DOHH2 (cell line): ENCODE data around the gene RAMP3.

Experiments used
- H3F3A ChIP-seq: fragments of 200-600 bp; sonication (generic), shearing (Covaris generic); 2 replicates; pipeline ENCODE4 v1.6.0; 2016; ENCODE audit warnings: antibody characterized with exemption, mild to moderate bottlenecking; ENCODE audit not compliant: control insufficient read depth, insufficient read depth
- H3K27ac ChIP-seq: fragments of 200-600 bp; sonication (generic); 2 replicates; pipeline ENCODE4 v1.5.1; 2014; ENCODE audit warnings: low read depth, mild to moderate bottlenecking, low read length, moderate library complexity
- H3K27me3 ChIP-seq: fragments of 200-600 bp; sonication (generic); 2 replicates; pipeline ENCODE4 v1.6.1; 2014; ENCODE audit warnings: mild to moderate bottlenecking, low read length, mixed read lengths; ENCODE audit not compliant: control insufficient read depth
- H3K36me3 ChIP-seq: fragments of 200-600 bp; sonication (generic); 2 replicates; pipeline ENCODE4 v1.6.1; 2014; ENCODE audit warnings: mild to moderate bottlenecking, low read length, moderate library complexity, mixed read lengths; ENCODE audit not compliant: control insufficient read depth
- H3K4me1 ChIP-seq: fragments of 200-600 bp; sonication (generic); 2 replicates; pipeline ENCODE4 v1.6.1; 2014; ENCODE audit warnings: mild to moderate bottlenecking, low read length, mixed read lengths; ENCODE audit not compliant: control insufficient read depth
- H3K4me2 ChIP-seq: fragments of 200-600 bp; sonication (generic); 2 replicates; pipeline ENCODE4 v1.6.0; 2014; ENCODE audit warnings: mild to moderate bottlenecking, low read length, moderate library complexity
- H3K4me3 ChIP-seq: fragments of 200-600 bp; sonication (generic); 2 replicates; pipeline ENCODE4 v1.5.1; 2014; ENCODE audit warnings: mild to moderate bottlenecking, low read length, mixed read lengths
- H3K79me2 ChIP-seq: fragments of 200-600 bp; sonication (generic); 2 replicates; pipeline ENCODE4 v1.6.1; 2014; ENCODE audit warnings: mild to moderate bottlenecking, low read length, mixed read lengths; ENCODE audit not compliant: control insufficient read depth
- H3K9me2 ChIP-seq: fragments of 200-600 bp; sonication (generic); replicated peaks from 2 replicates; pipeline ENCODE4 v1.6.1; 2014; ENCODE audit warnings: mild to moderate bottlenecking, low read length, mixed read lengths; ENCODE audit not compliant: control insufficient read depth
- H3K9me3 ChIP-seq: fragments of 200-600 bp; sonication (generic); 2 replicates; pipeline ENCODE4 v1.6.1; 2014; ENCODE audit warnings: antibody characterized with exemption, low read length, mixed read lengths; ENCODE audit not compliant: control insufficient read depth, insufficient read depth
- H4K20me1 ChIP-seq: fragments of 200-600 bp; sonication (generic); 2 replicates; pipeline ENCODE4 v1.6.0; 2014; ENCODE audit warnings: low read depth, mild to moderate bottlenecking, antibody characterized with exemption, low read length, moderate library complexity; ENCODE audit not compliant: control insufficient read depth, insufficient read depth
- CTCF ChIP-seq: fragments of 200-600 bp; sonication (generic); IDR thresholded peaks from one replicate; pipeline ENCODE4 v1.5.1; 2014; ENCODE audit warnings: antibody characterized with exemption, mild to moderate bottlenecking, low read depth, low read length; ENCODE audit not compliant: poor library complexity, severe bottlenecking
- EZH2phosphoT487 ChIP-seq: fragments of 200-600 bp; sonication (generic); IDR thresholded peaks from 2 replicates; pipeline ENCODE4 v1.6.1; 2017; ENCODE audit warnings: borderline replicate concordance, mild to moderate bottlenecking, antibody characterized with exemption, low read length, moderate library complexity, mixed read lengths

Gene RAMP3

GRCh38 chr7:45148653-45148973 lies 9.0 kb upstream of the RAMP3 start:
- Histone ChIP-seq H3F3A (no peaks in the 10 kb centered on the region), H3K79me2 (no peaks in the 10 kb centered on the region), H3K4me1 (peaks cover 5% of the 10 kb centered on the region; the same call in 1 of the 2 replicates), H3K4me3 (no peak overlapping the region), H3K9me3 (no peaks in the 10 kb centered on the region), H3K27me3 (peaks cover 35% of the 10 kb centered on the region), H3K27ac (no peak overlapping the region), H3K9me2 (no peaks in the 10 kb centered on the region), H4K20me1 (no peaks in the 10 kb centered on the region), H3K36me3 (no peaks in the 10 kb centered on the region), H3K4me2 (no peak overlapping the region)
- TF ChIP-seq EZH2phosphoT487 (no peak), CTCF (no peak)

- no peaks in the 10 kb centered on the region for H3K9me3 ChIP-seq
- peaks cover 35% of the 10 kb centered on the region for H3K27me3 ChIP-seq
- no peaks in the 10 kb centered on the region for H4K20me1 ChIP-seq
Observed at GRCh38 chr7:45149606-45150005, 8.0 kb upstream of the RAMP3 start.

GRCh38 chr7:45150199-45150598 lies 7.4 kb upstream of the RAMP3 start:
- Histone ChIP-seq H3K27me3 (peaks cover 35% of the 10 kb centered on the region), H3K27ac (no peak overlapping the region), H3K9me3 (no peaks in the 10 kb centered on the region)

More at GRCh38 chr7:45149606-45150005, 8.0 kb upstream of the RAMP3 start:
- Histone ChIP-seq H3F3A (no peaks in the 10 kb centered on the region), H3K36me3 (no peaks in the 10 kb centered on the region), H3K9me2 (no peaks in the 10 kb centered on the region), H3K79me2 (no peaks in the 10 kb centered on the region), H3K4me3 (no peak overlapping the region), H3K4me2 (no peak overlapping the region), H3K4me1 (peaks cover 9% of the 10 kb centered on the region), H3K27ac (no peak overlapping the region)
- TF ChIP-seq EZH2phosphoT487 (no peak), CTCF (no peak)

More at GRCh38 chr7:45150199-45150598, 7.4 kb upstream of the RAMP3 start:
- no peak for TF ChIP-seq EZH2phosphoT487
- no peak for TF ChIP-seq CTCF
- Histone ChIP-seq H3K79me2 (no peaks in the 10 kb centered on the region), H3K9me2 (no peaks in the 10 kb centered on the region), H3K4me2 (no peak overlapping the region), H4K20me1 (no peaks in the 10 kb centered on the region), H3K4me1 (peaks cover 9% of the 10 kb centered on the region), H3K36me3 (no peaks in the 10 kb centered on the region), H3F3A (no peaks in the 10 kb centered on the region), H3K4me3 (no peak overlapping the region)
